Thyroid gland (tissue), 4 donors: ENCODE measurements around the gene PARD6A. TPM values are rescaled to one million over a fixed set of nuclear protein-coding genes. Genes with fewer than 3 reads are reported as not detected.

Experiments
- DNase-seq, 2 donors: peaks; one replicate each; pipeline ENCODE4 v3.0.0-alpha.2; 2019
- H3K27ac ChIP-seq, 3 donors: fragments of 200-600 bp; sonication (generic); 1 replicate in 2 of 3; 2 replicates in 1 of 3; pipeline ENCODE4 v1.5.1; 2016 to 2019; ENCODE audit warnings: mild to moderate bottlenecking in 1 of 3, moderate library complexity in 1 of 3
- H3K27me3 ChIP-seq: fragments of 200-600 bp; sonication (generic); one replicate; pipeline ENCODE4 v1.5.1; 2019
- H3K36me3 ChIP-seq, 2 donors: fragments of 200-600 bp; sonication (generic); one replicate each; pipeline ENCODE4 v1.5.1; 2016 to 2019
- H3K4me1 ChIP-seq, 2 donors: fragments of 200-600 bp; sonication (generic); one replicate each; pipeline ENCODE4 v1.5.1; 2017 to 2019
- H3K4me3 ChIP-seq, 3 donors: fragments of 200-600 bp; sonication (generic); replicated peaks in 1 of 3; 1 replicate in 2 of 3; 2 replicates in 1 of 3; pipeline ENCODE4 v1.5.1; 2016; ENCODE audit warnings: mild to moderate bottlenecking in 1 of 3
- H3K9me3 ChIP-seq: fragments of 200-600 bp; sonication (generic); one replicate; pipeline ENCODE4 v1.5.1; 2017
- POLR2A ChIP-seq, 2 donors: fragments of 450-650 bp; IDR thresholded peaks; one replicate each; pipeline ENCODE4 v1.6.1; 2017; ENCODE audit warnings: antibody characterized with exemption in 2 of 2, mild to moderate bottlenecking in 2 of 2, moderate library complexity in 1 of 2
- WGBS, 2 donors: methylation state at CpG; one replicate each; pipeline ENCODE4 v1.1.5; 2017; 5-methylcytosine and 5-hydroxymethylcytosine counted together
- intact Hi-C: fragments of 100-400 bp; cut with DNase I; formaldehyde crosslinking; loops from one replicate; pipeline ENCODE4 v1.15.1; 2023
- total RNA-seq, 4 donors: library from RNA; depleted of rRNA; stranded (reverse); fragments of >200 nt; gene quantifications; one replicate each; pipeline ENCODE4 v1.2.3, GENCODE V29; 2016

Gene PARD6A
- total RNA-seq, 4 donors from 2014 or later: 2.5 to 8.8 (median 5.0) TPM

DNA sequence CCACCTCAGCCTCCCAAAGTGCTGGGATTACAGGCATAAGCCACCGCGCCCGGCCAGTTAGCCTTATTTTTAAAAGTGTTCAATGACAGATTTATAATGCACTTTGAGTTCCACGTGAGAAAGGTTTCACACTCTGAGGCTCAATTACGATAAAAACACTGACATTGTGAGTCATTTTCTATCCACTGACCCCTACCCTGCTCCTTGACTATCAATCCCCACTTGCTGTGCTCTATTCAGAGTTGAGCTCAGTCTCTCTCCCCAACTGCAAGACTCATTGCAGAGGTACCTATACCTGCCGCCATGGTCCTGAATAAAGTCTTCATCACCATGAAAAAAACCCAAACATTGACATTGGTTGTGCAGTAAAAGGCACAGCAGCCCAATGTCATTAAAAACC, 49.8 kb downstream of the PARD6A start:
- no peaks in the 10 kb centered on the region for H3K9me3 ChIP-seq
- H3K27me3 ChIP-seq: no peaks in the 10 kb centered on the region
- no peak overlapping the region for H3K4me3 ChIP-seq
- H3K27ac ChIP-seq: no peak overlapping the region
- H3K36me3 ChIP-seq: no peaks in the 10 kb centered on the region
- intact Hi-C loops: no loop called here
- H3K4me1 ChIP-seq: no peaks in the 10 kb centered on the region
- TF ChIP-seq POLR2A (IDR thresholded peaks at IDR 0.05): no peak
- no peak for DNase-seq
- 94 to 97% methylated on average over 6 of the region's 6 CpGs for WGBS, 2 donors

Other genes starting within 250 kb of the PARD6A start
- 10 to 100 TPM; 33.3 to 63.8 (median 50.9) TPM for gene ZDHHC1, start 244.5 kb upstream of the PARD6A start, total RNA-seq
- gene HSD11B2, start 229.8 kb upstream of the PARD6A start, total RNA-seq: 10 to 100 TPM in 2 of 4 donors, 1 to 10 TPM in 2; 4.6 to 11.9 (median 9.0) TPM
- 100 to 1,000 TPM; 110 to 238 (median 142) TPM for gene ATP6V0D1, start 179.8 kb upstream of the PARD6A start, total RNA-seq
- not detected for gene AGRP, start 177.4 kb upstream of the PARD6A start, total RNA-seq
- 10 to 100 TPM; 21.3 to 57.1 (median 41.2) TPM for gene RIPOR1, start 132.1 kb upstream of the PARD6A start, total RNA-seq
- gene CTCF, start 98.4 kb upstream of the PARD6A start, total RNA-seq: 10 to 100 TPM; 37.2 to 52.1 (median 47.2) TPM
- 1 to 10 TPM in 2 of 4 donors, under 1 TPM in 2; 0.22 to 1.3 (median 0.92) TPM for gene CARMIL2, start 15.8 kb upstream of the PARD6A start, total RNA-seq
- 10 to 100 TPM in 3 of 4 donors, 1 to 10 TPM in 1; 9.3 to 28.7 (median 21.5) TPM for gene ACD, start 700 bp upstream of the PARD6A start, total RNA-seq
- 10 to 100 TPM; 14.2 to 33.2 (median 21.9) TPM for gene ENKD1, start 5.8 kb downstream of the PARD6A start, total RNA-seq
- 10 to 100 TPM in 1 of 4 donors, 1 to 10 TPM in 3; 3.9 to 10.7 (median 6.9) TPM for gene C16orf86, start 5.9 kb downstream of the PARD6A start, total RNA-seq
- gene GFOD2, start 58.4 kb downstream of the PARD6A start, total RNA-seq: 10 to 100 TPM; 10.9 to 27.5 (median 23.7) TPM
- gene RANBP10, start 145.6 kb downstream of the PARD6A start, total RNA-seq: 10 to 100 TPM in 2 of 4 donors, 1 to 10 TPM in 2; 9.2 to 13.0 (median 11.0) TPM
- gene TSNAXIP1, start 145.9 kb downstream of the PARD6A start, total RNA-seq: 1 to 10 TPM in 2 of 4 donors, under 1 TPM in 2; 0.34 to 3.2 (median 0.93) TPM
- 10 to 100 TPM; 53.5 to 79.0 (median 67.8) TPM for gene THAP11, start 181.4 kb downstream of the PARD6A start, total RNA-seq
- gene NUTF2, start 186.0 kb downstream of the PARD6A start, total RNA-seq: 100 to 1,000 TPM in 1 of 4 donors, 10 to 100 TPM in 3; 31.6 to 153 (median 58.4) TPM
- gene CENPT, start 186.7 kb downstream of the PARD6A start, total RNA-seq: 10 to 100 TPM; 15.7 to 43.8 (median 26.2) TPM
- gene EDC4, start 212.1 kb downstream of the PARD6A start, total RNA-seq: 10 to 100 TPM; 31.4 to 68.2 (median 41.2) TPM
- gene NRN1L, start 223.9 kb downstream of the PARD6A start, total RNA-seq: 1 to 10 TPM in 1 of 4 donors, not detected in 3; 2.0 TPM
- 10 to 100 TPM; 20.3 to 35.7 (median 28.8) TPM for gene PSKH1, start 232.3 kb downstream of the PARD6A start, total RNA-seq